ENCODE measurements around the gene PLA2G4A.
"Not testable (repeated sequence)": the region's sequence is repeated elsewhere in the genome, so short reads cannot be mapped to it uniquely, and the experiment has no call there.

The PLA2G4A gene

DNA sequence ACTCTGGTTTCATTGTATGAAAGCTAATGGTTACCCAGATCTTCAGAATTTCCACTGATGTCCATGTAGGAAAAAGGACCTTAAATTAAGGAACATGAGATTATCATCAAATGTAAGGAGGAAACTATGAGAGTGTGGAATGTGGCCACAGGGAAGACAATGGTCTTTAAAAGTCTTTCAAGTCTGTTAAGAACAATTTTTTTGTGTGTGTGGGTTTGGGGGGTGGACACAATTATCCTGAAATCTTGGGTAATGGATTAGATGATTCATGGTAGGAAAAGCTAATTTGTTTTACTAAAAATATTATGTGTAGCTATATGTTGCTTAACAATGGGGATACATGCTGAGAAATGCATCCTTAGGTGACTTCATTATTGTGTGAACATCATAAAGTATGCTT lies 72.9 kb downstream of the PLA2G4A start:
- peaks cover 8% of the 10 kb centered on the region for H3K4me1 Mint-ChIP-seq (ENCODE audit: low read depth)
- H3K36me3 Mint-ChIP-seq (ENCODE audit: low read depth) = no peaks in the 10 kb centered on the region
- H3K27ac Mint-ChIP-seq = no peak overlapping the region
- no peaks in the 10 kb centered on the region for H3K27me3 Mint-ChIP-seq
- no peaks in the 10 kb centered on the region for H3K9me3 Mint-ChIP-seq
- DNase-seq = no peak
- no peak overlapping the region for H3K4me3 Mint-ChIP-seq

DNA sequence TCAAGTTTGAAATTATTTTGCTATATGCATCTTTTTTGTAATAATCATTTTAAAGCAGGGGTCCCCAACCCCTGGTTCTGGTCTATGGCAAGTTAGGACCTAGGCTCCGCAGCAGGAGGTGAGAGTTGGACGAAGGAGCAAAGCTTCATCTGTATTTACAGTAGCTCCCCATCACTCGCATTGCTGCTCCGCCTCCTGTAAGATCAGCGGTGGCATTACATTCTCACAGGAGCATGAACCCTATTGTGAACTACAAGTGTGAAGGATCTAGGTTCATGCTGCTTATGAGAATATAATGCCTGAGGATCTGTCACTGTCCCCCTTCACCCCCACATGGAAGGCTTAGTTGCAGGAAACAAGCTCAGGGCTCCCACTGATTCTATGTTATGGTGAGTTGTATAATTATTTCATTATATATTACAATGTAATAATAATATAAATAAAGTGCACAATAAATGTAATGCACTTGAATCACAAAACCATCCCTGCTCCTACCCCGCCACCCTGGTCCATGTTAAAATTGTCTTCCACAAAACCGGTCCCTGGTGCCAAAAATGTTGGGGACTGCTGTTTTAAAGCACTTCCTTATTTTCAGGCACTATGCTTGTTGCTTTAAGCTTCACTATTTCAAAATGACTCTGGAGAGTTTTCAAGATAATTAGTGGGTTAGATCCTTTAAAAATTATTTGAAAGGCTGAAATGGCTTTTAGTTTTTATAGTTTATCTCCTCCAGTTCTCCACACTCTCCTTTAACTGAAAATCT lies 74.8 kb downstream of the PLA2G4A start:
- Mint-ChIP-seq H3K4me3 (no peak overlapping the region), H3K27ac (no peak overlapping the region), H3K36me3 (ENCODE audit: low read depth) (no peaks in the 10 kb centered on the region), H3K4me1 (ENCODE audit: low read depth) (peaks cover 8% of the 10 kb centered on the region), H3K27me3 (no peaks in the 10 kb centered on the region), H3K9me3 (no peaks in the 10 kb centered on the region)
- DNase-seq = no peak

DNA sequence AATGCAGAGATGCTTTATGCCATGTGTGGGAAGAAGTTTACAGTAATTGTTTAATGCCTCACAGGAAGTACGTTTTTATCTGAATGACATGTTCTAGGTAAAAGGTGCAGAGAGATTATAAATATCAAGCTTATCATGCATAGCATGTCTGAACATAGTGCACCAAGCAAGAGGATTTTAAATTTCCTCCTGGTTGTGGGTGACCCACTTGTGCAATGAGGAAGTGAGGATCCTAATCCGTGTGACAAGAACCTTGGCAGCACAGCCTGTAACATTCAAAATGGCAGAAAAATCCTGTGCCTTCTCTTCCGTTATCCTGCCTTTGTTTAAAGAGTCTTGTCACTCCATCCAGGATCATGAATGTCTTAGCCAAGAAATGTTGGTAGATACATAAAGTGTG lies 75.6 kb downstream of the PLA2G4A start:
- Mint-ChIP-seq H3K36me3 (ENCODE audit: low read depth) (no peaks in the 10 kb centered on the region), H3K9me3 (no peaks in the 10 kb centered on the region), H3K27me3 (no peaks in the 10 kb centered on the region), H3K4me3 (no peak overlapping the region), H3K27ac (no peak overlapping the region), H3K4me1 (ENCODE audit: low read depth) (peaks cover 4% of the 10 kb centered on the region)
- DNase-seq = no peak

DNA sequence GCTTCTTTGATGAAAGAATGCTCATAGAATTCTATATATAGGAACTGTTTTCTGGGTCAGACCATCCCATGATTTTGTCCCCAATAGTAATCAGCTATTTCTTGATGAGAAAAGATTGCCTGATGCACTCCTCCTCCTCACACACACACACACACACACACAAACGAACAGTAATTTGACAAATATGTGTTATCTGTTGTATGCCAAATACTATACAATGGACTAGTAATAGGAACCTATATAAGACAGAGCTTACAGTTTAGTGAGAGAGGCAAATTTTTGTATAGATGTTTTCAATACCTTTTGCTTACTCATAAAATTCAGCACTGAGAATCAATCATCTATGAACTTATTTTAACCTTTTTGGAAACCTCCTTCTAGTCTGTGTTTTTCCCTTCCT lies 76.8 kb downstream of the PLA2G4A start:
- H3K27me3 Mint-ChIP-seq = no peaks in the 10 kb centered on the region
- no peak overlapping the region for H3K4me3 Mint-ChIP-seq
- H3K36me3 Mint-ChIP-seq (ENCODE audit: low read depth) = no peaks in the 10 kb centered on the region
- H3K27ac Mint-ChIP-seq = no peak overlapping the region
- H3K4me1 Mint-ChIP-seq (ENCODE audit: low read depth) = peaks cover 2% of the 10 kb centered on the region
- DNase-seq = no peak
- H3K9me3 Mint-ChIP-seq = no peaks in the 10 kb centered on the region

DNA sequence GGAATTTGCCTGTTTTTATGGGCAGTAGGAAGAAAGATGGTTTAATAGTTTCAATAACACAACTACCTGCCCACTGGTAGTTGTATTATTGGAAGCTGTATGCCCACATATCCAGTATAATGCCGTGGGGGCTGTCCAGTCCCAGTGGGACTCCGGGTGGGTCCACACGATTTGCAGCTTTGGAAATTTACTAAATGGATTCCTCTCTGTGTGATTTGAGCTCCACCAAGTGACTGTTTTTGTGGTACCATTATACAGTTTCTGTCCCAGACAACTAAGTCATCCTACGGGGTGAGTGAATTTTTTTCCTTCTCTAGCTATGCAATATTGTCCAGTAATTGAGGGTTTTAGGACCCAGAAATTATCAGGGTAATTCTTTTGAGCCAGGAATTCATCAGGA lies 86.8 kb downstream of the PLA2G4A start:
- Mint-ChIP-seq H3K27me3 (no peaks in the 10 kb centered on the region), H3K4me3 (no peak overlapping the region), H3K27ac (no peak overlapping the region), H3K36me3 (ENCODE audit: low read depth) (no peaks in the 10 kb centered on the region), H3K4me1 (ENCODE audit: low read depth) (no peaks in the 10 kb centered on the region), H3K9me3 (no peaks in the 10 kb centered on the region)
- no peak for DNase-seq

DNA sequence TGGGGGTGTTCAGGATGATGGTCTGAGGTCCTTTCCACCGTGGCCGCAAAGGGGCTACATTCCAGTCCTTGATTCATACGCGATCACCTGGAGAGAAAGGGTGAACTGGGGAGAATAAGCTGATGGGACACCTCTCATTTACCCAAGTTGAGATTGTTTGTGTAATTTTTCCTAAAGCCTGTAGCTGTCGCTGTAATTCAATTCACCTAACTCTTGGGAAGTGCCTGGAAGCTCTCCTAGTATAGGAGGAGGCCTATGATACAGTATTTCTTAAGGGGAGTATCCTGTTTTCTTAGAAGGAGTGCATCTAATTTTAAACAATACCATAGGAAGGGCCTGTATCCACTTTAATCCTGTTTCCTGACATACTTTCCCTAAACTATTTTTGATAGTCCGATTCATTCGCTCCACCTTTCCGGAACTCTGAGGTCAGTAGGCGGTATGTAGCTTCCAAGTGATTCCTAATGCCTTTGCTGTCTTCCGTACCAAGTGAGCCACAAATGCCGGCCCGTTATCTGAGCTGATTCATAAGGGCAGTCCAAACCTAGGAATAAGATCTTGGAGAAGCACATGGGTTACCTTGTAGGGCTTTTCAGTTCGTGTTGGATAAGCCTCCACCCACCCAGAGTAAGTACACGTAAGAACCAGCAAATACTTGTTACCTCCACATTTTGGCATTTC lies 88.5 kb downstream of the PLA2G4A start:
- not testable (repeated sequence) for H3K4me3 Mint-ChIP-seq; H3K27me3 Mint-ChIP-seq; H3K36me3 Mint-ChIP-seq (ENCODE audit: low read depth); DNase-seq; H3K27ac Mint-ChIP-seq; H3K9me3 Mint-ChIP-seq; H3K4me1 Mint-ChIP-seq (ENCODE audit: low read depth)

DNA sequence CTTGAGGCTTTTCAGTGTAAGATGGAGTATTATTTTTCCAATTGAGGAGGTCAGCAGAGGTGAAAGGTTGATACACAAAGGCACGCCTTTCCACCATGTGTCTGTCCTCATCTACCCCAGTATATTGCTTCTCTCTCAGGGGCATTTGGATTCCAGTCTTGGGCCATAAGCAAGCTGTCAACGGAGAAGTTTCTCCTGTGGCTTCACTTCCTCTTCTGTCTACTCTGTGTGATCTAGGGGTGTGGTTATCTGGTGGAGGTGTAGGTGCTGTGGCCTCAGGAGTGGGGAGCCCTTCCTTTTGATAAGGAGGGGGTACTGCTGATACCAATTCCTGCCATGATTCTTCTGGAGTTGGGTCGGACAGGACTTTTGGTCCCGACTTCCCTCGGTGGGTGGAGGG lies 92.6 kb downstream of the PLA2G4A start:
- not testable (repeated sequence) for H3K4me1 Mint-ChIP-seq (ENCODE audit: low read depth); H3K4me3 Mint-ChIP-seq; H3K27me3 Mint-ChIP-seq; DNase-seq; H3K9me3 Mint-ChIP-seq; H3K27ac Mint-ChIP-seq; H3K36me3 Mint-ChIP-seq (ENCODE audit: low read depth)

DNA sequence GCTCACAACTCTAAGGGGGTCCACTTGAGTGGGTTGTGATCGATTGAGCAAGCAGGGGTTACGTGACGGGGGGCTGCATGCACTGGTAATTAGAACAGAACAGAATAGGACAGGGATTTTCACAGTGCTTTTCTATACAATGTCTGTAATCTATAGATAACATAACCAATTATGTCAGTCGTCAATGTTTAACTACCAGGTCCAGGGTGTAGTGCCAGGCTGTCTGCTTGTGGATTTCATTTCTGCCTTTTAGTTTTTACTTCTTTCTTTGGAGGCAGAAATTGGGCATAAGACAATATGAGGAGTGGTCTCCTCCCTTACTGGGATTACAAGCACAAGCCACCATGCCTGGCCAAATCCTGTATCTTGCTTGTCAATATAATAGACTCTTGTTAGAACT lies 94.1 kb downstream of the PLA2G4A start:
- not testable (repeated sequence) for H3K4me1 Mint-ChIP-seq (ENCODE audit: low read depth); H3K27ac Mint-ChIP-seq; H3K4me3 Mint-ChIP-seq; H3K36me3 Mint-ChIP-seq (ENCODE audit: low read depth); DNase-seq; H3K9me3 Mint-ChIP-seq; H3K27me3 Mint-ChIP-seq

DNA sequence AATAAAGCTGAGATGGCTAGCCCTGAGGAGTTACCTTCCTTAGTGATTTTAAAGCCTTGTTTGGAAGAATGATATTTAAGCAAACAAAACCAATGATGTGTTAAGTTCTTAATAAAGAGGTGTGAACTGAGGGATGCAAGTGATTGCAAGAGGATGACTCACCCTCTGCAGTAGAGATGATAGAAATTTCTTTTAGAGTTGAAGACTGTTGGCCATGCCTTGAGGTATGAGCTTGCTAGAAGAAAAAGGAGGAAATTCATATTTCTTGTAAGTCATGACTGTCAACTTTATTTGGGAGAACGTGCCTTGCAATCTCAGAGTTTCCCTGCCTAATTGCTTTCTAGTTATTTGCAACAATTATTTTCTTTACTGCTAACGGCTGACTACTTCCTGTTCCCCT lies 94.7 kb downstream of the PLA2G4A start:
- Mint-ChIP-seq H3K36me3 (ENCODE audit: low read depth) (no peaks in the 10 kb centered on the region), H3K4me3 (no peak overlapping the region), H3K9me3 (no peaks in the 10 kb centered on the region), H3K27ac (no peak overlapping the region), H3K27me3 (no peaks in the 10 kb centered on the region), H3K4me1 (ENCODE audit: low read depth) (no peaks in the 10 kb centered on the region)
- DNase-seq = no peak

DNA sequence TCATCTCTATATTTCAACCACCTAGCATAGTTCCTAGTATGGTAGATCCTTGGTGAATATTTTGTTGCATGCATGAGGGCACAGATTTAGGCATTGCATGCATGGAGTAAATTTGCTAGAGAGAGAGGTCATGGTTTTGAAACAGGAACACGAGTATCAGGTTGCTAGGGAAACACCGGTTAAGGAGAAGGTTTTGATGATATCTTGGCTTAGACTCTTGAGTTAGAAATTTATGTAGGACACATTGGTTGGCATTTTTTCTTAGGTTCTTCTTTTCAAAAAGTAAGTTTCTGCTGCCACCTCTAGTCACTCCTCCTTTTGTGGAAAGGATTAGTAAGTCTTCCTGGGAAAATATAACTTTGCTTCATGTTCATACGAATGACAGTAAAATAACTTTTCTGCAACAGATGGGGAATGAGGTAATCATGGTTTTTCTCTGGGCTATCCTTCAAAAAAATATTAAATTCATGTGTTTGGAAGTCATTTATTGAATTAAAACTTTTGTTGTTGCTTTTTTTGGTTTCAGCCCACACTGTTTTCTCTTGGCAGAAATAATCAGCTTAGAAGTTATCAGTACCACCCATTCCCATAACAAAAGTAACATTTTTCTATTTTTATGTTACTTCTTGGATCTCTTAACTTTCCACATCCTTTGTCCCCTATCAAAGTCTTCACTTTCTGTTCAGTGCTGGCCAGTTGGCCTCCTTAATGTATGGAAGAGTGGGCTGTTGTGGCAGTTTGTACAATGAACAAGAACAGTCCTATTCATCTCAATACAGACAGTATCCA lies 97.3 kb downstream of the PLA2G4A start:
- no peaks in the 10 kb centered on the region for H3K9me3 Mint-ChIP-seq
- no peak overlapping the region for H3K27ac Mint-ChIP-seq
- no peak for DNase-seq
- no peaks in the 10 kb centered on the region for H3K36me3 Mint-ChIP-seq (ENCODE audit: low read depth)
- no peaks in the 10 kb centered on the region for H3K27me3 Mint-ChIP-seq
- H3K4me1 Mint-ChIP-seq (ENCODE audit: low read depth) = no peaks in the 10 kb centered on the region
- H3K4me3 Mint-ChIP-seq = no peak overlapping the region

DNA sequence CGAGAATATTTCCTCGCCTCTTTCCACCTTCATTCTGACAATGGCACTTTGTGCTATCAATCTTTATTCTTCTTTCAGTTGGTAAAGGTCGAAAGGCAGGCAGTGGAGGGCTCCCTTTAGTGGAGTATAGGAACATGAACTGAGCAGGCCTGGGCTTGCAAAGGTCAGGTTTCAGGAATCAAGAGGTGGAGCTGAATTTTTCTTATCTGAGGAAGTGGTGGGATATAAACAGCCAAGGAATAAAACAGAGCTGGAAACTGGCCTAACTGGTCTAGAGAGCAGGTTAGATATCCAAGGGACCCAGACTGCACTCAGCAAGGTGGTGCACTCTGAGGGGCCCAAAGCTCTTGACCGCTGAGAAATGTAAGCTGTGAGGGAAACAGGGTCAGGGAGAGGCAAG lies 99.1 kb downstream of the PLA2G4A start:
- no peaks in the 10 kb centered on the region for H3K4me1 Mint-ChIP-seq (ENCODE audit: low read depth)
- H3K9me3 Mint-ChIP-seq = no peaks in the 10 kb centered on the region
- no peaks in the 10 kb centered on the region for H3K27me3 Mint-ChIP-seq
- H3K36me3 Mint-ChIP-seq (ENCODE audit: low read depth) = no peaks in the 10 kb centered on the region
- DNase-seq = no peak
- no peak overlapping the region for H3K27ac Mint-ChIP-seq
- H3K4me3 Mint-ChIP-seq = no peak overlapping the region

DNA sequence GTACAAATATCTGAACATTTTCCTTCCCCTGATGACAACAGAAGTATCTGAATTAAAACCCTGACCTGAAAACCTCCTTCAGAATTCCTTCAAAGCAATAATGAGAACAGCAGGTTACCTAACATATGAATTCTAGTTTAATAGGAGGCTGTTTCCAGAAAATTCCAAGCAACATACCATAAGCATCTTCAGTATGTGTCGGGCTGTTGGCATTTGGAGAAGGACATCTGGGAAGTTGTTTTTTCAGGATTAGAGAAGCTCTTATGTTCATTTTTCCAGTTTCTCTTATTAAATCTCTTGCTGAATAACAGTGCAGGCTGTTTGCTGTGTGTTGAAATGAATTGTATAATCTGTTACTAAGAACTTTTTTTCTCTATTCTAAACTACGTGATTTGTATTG lies 101.5 kb downstream of the PLA2G4A start:
- Mint-ChIP-seq H3K4me3 (no peak overlapping the region), H3K36me3 (ENCODE audit: low read depth) (no peaks in the 10 kb centered on the region), H3K27ac (no peak overlapping the region), H3K27me3 (no peaks in the 10 kb centered on the region), H3K9me3 (no peaks in the 10 kb centered on the region), H3K4me1 (ENCODE audit: low read depth) (no peaks in the 10 kb centered on the region)
- DNase-seq = no peak

DNA sequence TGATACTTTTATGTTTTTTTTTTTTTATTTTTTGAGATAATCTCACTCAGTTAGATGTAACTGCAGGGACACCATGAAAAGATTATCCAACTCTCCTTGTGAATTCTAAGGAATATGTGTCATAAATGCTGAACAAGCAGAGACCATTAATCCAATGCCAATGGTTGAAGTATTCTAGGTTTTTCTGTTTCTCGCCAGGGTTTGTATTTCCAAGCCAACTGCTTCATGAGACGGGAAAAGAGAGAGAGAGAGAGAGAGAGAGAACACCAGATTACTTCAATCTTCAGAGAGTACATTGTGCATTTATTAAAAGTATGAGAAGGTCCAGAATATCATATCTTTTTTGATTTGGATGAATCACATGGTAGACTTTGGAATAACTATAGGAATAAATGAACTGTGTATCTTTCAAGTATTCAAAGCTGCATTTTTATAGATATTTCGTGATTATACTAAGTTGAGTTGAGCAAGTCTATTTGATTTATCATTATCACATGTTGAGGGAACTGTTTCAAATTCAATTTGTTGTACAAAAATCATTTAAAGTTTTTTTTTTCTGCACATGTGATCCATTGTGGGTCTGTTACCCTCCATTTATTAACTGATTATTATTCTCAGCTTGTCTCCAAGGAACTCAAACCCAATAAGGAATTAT lies 108.4 kb downstream of the PLA2G4A start:
- Mint-ChIP-seq H3K9me3 (no peaks in the 10 kb centered on the region), H3K4me3 (no peak overlapping the region), H3K27me3 (no peaks in the 10 kb centered on the region), H3K27ac (no peak overlapping the region), H3K36me3 (ENCODE audit: low read depth) (no peaks in the 10 kb centered on the region), H3K4me1 (ENCODE audit: low read depth) (no peaks in the 10 kb centered on the region)
- no peak for DNase-seq

DNA sequence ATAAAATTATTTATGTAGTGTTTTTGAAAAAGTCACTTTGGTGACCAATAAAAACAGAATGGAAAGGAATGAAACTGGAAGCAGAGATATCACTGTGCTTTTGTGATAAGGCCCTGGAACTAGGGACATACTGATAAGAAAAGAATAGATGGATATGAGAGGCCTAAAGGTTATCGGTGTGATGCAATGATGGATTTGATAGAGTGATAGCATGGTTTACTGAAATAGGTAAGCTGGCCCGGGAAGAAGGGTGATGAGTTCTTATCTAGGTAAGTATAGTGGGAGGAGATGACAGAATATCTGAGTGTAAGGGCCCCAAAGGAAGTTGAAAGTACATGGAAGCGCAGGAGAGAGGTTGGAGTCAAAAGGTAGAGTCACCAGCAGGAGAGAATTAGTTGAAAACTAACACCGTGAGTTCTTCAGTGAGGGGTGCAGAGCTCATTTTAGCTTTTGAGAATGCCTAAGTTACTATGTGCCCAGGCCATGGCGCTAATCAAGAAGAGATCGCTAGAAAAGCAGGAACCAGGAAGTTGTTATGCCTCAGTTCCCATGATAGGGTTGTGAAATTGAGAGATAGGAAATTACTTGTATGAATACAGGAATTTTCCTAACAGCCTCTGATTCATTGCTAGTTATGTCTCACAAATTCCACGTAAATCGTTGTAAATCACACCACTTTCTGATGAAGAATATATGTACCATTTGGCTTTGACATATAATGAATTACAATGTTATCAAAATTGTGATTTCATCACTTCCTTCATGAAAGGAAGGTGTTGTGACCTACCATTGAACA lies 115.3 kb downstream of the PLA2G4A start:
- H3K27ac Mint-ChIP-seq = no peak overlapping the region
- no peak for DNase-seq
- H3K36me3 Mint-ChIP-seq (ENCODE audit: low read depth) = no peaks in the 10 kb centered on the region
- H3K27me3 Mint-ChIP-seq = no peaks in the 10 kb centered on the region
- no peak overlapping the region for H3K4me3 Mint-ChIP-seq
- H3K9me3 Mint-ChIP-seq = no peaks in the 10 kb centered on the region
- H3K4me1 Mint-ChIP-seq (ENCODE audit: low read depth) = no peaks in the 10 kb centered on the region
